Measurements from ENCODE around the gene CPNE8. TPM values are rescaled to one million over a fixed set of nuclear protein-coding genes. Genes with fewer than 3 reads are reported as not detected.

CPNE8 gene
- total and polyA plus RNA-seq, 10 of the 15 experiments (the other 5 are each of a cell fraction or from before 2014, with no cell fraction given) = 11.3 to 38.4 (median 18.9) TPM

GRCh38 chr12:38911611-38912010, 6.2 kb upstream of the CPNE8 start:
- CTCF ChIA-PET = interaction anchor here (0.7 to 8.2 kb wide), 17 partner anchors 9 to 595 kb away, joined by 3 to 68 read pairs (median 4); partner anchors contain the start of gene ALG10B
- no peak for FAIRE-seq
- in situ Hi-C loops (cut with MboI) = loop anchor here (25.0 kb wide), 1 partner anchor 224 kb away; no protein-coding TSS in a partner anchor

More at GRCh38 chr12:38911611-38912010, 6.2 kb upstream of the CPNE8 start:
- intact Hi-C loops (cut with micrococcal nuclease; ENCODE audit: unreplicated experiment) = no loop called here
- WGBS (ENCODE audit: insufficient coverage, insufficient replicate concordance, low lambda C conversion rate, missing lambda C conversion rate) = 29% methylated on average over 1 of the region's 1 CpG
- Histone ChIP-seq H2AFZ (ENCODE audit: control insufficient read depth, low read depth, low read length) (no peak overlapping the region), H3K4me3 (no peak overlapping the region), H3K9ac (ENCODE audit: control insufficient read depth, insufficient read depth, low read length) (no peak overlapping the region), H3K27ac (ENCODE audit: control insufficient read depth, insufficient read depth) (no peak overlapping the region), H4K20me1 (ENCODE audit: control insufficient read depth, insufficient read depth) (no peaks in the 10 kb centered on the region), H3K36me3 (ENCODE audit: control insufficient read depth in 2 of 2, insufficient read depth in 2 of 2, low read length in 1 of 2) (no peaks in the 10 kb centered on the region), H3K27me3 (replicated peaks in 1 of 2; ENCODE audit: control insufficient read depth in 2 of 2, insufficient read depth in 2 of 2, low read length in 1 of 2) (no peaks in the 10 kb centered on the region), H3K79me2 (ENCODE audit: control insufficient read depth, insufficient read depth, low read length) (no peaks in the 10 kb centered on the region), H3K9me3 (replicated peaks; ENCODE audit: control insufficient read depth, insufficient read depth, low read length) (no peaks in the 10 kb centered on the region), H3K4me1 (ENCODE audit: control insufficient read depth, insufficient read depth, low read length) (no peaks in the 10 kb centered on the region), H3K4me2 (ENCODE audit: control insufficient read depth, insufficient read depth) (no peak overlapping the region)
- TF ChIP-seq SMC3 (IDR thresholded peaks at IDR 0.05; ENCODE audit: borderline replicate concordance, low read length) (peak; percentile 33; the same call in 1 of the 2 replicates), RAD21 (IDR thresholded peaks at IDR 0.05; ENCODE audit: insufficient read depth, low read depth, low read length) (peak; percentile 62), PAX8 (IDR thresholded peaks at IDR 0.05) (no peak), SREBF1 (IDR thresholded peaks at IDR 0.05; ENCODE audit: low read length) (no peak)
- TF ChIP-seq, protein P1, sequence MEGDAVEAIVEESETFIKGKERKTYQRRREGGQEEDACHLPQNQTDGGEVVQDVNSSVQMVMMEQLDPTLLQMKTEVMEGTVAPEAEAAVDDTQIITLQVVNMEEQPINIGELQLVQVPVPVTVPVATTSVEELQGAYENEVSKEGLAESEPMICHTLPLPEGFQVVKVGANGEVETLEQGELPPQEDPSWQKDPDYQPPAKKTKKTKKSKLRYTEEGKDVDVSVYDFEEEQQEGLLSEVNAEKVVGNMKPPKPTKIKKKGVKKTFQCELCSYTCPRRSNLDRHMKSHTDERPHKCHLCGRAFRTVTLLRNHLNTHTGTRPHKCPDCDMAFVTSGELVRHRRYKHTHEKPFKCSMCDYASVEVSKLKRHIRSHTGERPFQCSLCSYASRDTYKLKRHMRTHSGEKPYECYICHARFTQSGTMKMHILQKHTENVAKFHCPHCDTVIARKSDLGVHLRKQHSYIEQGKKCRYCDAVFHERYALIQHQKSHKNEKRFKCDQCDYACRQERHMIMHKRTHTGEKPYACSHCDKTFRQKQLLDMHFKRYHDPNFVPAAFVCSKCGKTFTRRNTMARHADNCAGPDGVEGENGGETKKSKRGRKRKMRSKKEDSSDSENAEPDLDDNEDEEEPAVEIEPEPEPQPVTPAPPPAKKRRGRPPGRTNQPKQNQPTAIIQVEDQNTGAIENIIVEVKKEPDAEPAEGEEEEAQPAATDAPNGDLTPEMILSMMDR (IDR thresholded peaks at IDR 0.05 in 2 of 3, conservative IDR thresholded peaks at IDR 0.05 in 1 of 3; ENCODE audit: control insufficient read depth in 2 of 3, extremely low read depth in 1 of 3, insufficient read depth in 1 of 3, low read depth in 3 of 3, low read length in 3 of 3) = peak in 2 of 3 experiments; percentile 23 to 59; a peak in 4 of 6 replicates
- ChIA-PET SMC1A (ENCODE audit: uncharacterized antibody, unreplicated experiment) (interaction anchor here (0.8 to 4.4 kb wide), 15 partner anchors 8 to 595 kb away, joined by 3 to 41 read pairs (median 3); partner anchors contain the start of gene ALG10B), RAD21 (ENCODE audit: unreplicated experiment) (interaction anchor here (0.9 to 3.6 kb wide), 5 partner anchors 13 to 584 kb away, joined by 3 to 24 read pairs (median 3); no protein-coding TSS in a partner anchor), POLR2A (interaction anchor here (0.6 kb wide), 1 partner anchor 514 kb away, joined by 3 read pairs; no protein-coding TSS in a partner anchor)
- no peak for DNase-seq (ENCODE audit: low read depth, low spot score)
- ATAC-seq = peak; percentile 54
- no TSS peak for BruUV-seq (replicated peaks)
